NCI-H524 (cell line): ENCODE measurements around the gene TGFB2.

Experiments
- DNase-seq, 2 experiments: peaks; one replicate each; lab custom pipeline; 2025; lab: John Stamatoyannopoulos, UW

TGFB2 gene

GRCh38 chr1:218463194-218464156, 118.3 kb downstream of the TGFB2 start:
- no peak for DNase-seq

GRCh38 chr1:218464871-218465270, 119.7 kb downstream of the TGFB2 start:
- no peak for DNase-seq

- no peak for DNase-seq
These were observed 121.3 kb downstream of the TGFB2 start for GRCh38 chr1:218466341-218467010.

- DNase-seq = no peak
These were observed 122.3 kb downstream of the TGFB2 start for GRCh38 chr1:218467101-218468072.

GRCh38 chr1:218468711-218469110, 123.6 kb downstream of the TGFB2 start:
- DNase-seq = no peak

- DNase-seq = no peak
These were observed 127.7 kb downstream of the TGFB2 start for GRCh38 chr1:218472885-218473284.

- no peak for DNase-seq
These were observed 128.4 kb downstream of the TGFB2 start for GRCh38 chr1:218473522-218473921.

DNA sequence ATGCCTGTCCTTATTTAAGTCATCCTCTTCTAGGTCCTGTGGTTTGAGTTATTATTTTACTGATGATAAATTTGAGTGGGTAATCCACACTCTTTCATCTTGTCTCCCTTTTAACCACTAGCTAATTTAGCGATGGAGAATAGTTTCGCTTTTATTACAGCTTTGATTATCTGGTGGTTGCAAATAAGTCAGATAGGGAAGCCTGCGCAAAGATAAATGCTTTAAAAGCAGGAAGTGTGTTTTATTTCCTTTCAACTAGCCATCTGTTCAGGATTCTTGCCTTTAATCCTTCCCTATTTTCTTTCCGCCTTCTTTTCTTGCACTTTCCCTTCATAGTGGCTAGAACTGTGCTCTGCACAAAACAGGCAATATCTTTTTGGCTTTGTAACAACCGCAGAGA, 129.0 kb downstream of the TGFB2 start:
- no peak for DNase-seq

GRCh38 chr1:218475275-218475674, 130.1 kb downstream of the TGFB2 start:
- DNase-seq = no peak

DNA sequence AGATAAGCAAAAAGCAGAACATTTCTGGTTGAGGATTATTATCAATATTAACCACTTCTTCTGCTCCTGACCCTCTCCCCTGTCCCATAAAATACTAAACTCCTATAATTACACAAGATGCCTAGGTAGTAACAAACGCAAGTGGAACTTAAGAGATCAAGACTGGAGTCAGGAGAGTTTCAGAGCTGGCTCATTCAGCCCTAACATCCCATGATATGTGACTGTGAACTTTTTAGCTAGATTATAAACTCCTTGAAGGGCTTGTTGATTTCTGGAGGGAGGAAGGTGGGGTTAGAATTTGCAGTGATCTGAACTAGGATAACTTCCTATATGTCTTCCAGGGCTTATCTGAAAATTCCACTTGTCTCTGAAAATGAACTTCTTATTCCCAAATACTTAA, 130.6 kb downstream of the TGFB2 start:
- DNase-seq = no peak

DNA sequence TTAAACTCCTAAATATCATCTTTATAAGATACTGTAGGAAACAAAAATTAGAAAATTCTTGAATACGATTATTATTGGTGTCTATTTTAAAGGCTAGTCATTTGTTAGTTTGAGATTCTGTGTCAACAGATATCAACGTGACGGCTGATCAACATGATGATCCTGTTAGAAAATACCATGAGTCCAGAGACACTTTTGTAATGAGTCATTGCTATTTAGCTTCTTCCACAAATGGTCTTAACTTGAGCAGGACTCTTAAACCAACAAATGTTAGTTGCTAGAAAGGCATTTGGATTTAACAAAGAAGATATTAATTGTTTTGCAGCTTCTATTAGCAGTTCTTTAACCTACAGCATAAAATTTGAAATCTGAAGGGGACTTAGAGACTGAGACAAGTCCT, 131.2 kb downstream of the TGFB2 start:
- no peak for DNase-seq

- DNase-seq = no peak
These were observed 133.2 kb downstream of the TGFB2 start for GRCh38 chr1:218478336-218478735.

- no peak for DNase-seq
These were observed 134.4 kb downstream of the TGFB2 start for GRCh38 chr1:218479436-218480115.

GRCh38 chr1:218480137-218480536, 135.0 kb downstream of the TGFB2 start:
- DNase-seq = no peak

DNA sequence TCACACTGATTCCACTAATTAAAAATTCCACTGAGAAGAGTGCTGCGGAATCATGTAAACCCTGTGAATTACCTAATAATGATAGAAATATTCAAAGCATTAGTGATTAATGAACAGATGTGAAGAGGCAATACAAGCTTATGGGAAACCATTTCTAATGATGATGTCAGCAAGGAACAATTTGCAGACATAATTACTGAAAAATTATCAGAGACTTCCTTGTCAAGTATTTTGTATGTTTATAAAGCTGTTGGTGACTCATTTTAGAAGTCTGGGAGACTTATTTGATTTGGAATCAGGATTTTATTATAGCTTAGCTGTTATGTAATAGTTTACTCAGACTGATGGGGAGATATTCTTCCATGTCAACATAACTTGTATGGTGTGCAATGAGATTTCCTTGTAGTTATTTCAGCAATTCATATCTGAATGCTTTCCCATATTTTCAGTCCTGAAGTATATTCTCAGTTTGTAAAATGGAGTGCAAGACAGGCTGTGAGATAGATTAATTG, 135.5 kb downstream of the TGFB2 start:
- no peak for DNase-seq

- DNase-seq = no peak
These were observed 136.1 kb downstream of the TGFB2 start for GRCh38 chr1:218481116-218481775.

DNA sequence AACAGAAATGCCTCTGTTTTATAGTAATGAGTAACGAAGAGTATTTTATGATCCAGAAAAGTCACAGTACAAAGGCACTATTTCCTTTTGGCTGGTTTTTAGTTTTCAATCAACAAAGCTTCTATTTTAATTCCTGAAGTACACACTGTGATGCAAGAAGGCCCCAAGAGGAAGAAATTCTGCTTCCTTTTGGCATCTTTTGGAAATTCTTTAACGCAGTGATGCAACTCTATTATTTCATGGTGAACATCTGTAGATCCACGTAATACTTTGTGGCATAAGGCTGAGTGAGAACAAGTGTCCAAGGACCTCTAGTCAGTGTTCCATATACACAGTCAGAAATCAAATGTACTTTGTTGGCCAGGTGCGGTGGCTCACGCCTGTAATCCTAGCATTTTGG, 137.5 kb downstream of the TGFB2 start:
- DNase-seq = no peak

DNA sequence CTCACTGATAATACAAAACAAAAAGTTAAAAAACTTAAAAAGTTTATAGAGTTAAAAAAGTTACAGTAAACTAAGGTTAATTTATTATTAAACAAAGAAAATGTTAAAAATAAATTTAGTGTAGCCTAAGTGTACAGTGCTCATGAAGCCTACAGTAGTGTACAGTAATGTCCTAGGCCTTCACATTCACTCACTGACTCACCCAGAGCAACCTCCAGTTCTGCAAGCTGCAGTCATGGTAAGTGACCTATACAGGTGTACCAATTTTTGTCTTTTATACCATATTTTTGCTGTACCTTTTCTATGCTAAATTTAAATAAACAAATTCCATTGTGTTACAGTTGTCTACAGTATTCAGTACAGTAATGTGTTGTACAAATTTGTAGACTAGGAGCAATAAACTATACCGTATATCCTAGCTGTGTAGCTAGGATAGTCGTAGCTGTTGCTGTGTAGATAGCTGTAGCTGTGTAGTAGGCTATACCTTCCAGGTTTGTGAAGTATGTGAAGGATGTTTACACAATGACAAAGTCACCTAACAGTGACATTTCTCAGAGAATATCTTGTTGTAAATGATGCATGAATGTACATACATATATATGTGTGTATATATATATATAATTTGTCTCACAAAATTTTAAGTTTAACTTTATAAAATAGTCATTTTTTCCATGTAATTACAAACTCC, 140.2 kb downstream of the TGFB2 start:
- DNase-seq = no peak

DNA sequence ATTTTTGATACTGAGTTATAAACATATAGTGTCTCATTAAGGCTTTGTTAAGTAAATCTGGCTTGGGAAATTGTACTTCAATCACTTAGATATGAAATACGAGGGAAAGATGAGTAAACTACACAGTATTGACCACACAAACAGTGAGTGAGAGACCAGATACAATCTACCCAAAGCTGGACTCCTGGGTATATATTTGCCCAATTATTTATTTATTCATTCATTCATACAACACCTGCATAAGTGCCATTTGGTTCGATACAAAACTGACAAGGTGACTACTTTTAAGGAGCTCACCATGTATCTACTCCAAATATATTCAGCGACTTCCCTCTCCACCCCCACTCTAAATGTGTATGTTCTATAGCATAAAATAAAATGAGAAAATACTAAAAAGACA, 143.4 kb downstream of the TGFB2 start:
- DNase-seq = no peak

GRCh38 chr1:218488986-218489385, 143.8 kb downstream of the TGFB2 start:
- DNase-seq = no peak
